HG03378 (cell line): ENCODE measurements around the gene HLA-DOA.
A peak's percentile ranks its signal among the peaks of the same experiment; 100 is the strongest.

Experiments used
- ATAC-seq: cut with Tn5 transposase; IDR thresholded peaks from one replicate; pipeline ENCODE4 v1.9.1; 2021; ENCODE audit warnings: mild to moderate bottlenecking, moderate library complexity; ENCODE audit not compliant: unreplicated experiment

HLA-DOA gene

DNA sequence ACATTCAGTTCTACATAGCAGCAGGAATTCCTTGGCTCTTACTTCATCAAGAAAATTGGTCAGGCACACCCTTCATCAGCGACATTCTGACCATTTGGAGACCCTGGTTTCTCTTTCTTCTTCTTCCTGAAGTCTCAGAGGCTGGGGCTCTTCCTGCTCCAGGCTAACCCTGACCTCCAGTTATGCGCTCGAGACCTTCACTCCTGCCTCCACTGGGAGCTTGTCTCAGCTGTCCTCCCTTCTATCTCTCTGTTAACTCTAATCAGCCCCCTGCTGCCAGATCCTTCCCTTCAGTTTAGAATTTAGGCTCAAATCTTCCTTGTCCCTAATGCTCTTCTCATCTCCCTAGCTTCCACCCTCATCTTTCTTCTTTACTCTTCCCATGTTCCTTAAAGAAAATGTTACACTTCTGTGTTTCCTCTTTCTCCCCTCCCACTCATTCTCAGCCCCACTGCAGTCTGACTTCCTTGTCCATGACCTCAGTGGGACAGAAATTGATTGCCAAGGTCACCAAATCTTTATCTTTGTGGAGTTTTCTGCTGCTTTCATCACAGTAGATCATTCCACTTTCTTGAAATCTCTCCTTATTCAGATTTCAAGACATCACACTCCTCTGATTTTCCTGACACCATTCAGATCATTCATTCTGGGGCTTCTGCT lies 8.4 kb upstream of the HLA-DOA start:
- no peak for ATAC-seq

GRCh38 chr6:33017018-33017417 lies 7.6 kb upstream of the HLA-DOA start:
- ATAC-seq, result no peak

- no peak for ATAC-seq
Observed at GRCh38 chr6:33015798-33016197, 6.4 kb upstream of the HLA-DOA start.

- peak; percentile 38 for ATAC-seq
Observed at GRCh38 chr6:33014841-33015634, 5.6 kb upstream of the HLA-DOA start.

GRCh38 chr6:33013608-33014007 lies 4.2 kb upstream of the HLA-DOA start:
- ATAC-seq, result no peak

DNA sequence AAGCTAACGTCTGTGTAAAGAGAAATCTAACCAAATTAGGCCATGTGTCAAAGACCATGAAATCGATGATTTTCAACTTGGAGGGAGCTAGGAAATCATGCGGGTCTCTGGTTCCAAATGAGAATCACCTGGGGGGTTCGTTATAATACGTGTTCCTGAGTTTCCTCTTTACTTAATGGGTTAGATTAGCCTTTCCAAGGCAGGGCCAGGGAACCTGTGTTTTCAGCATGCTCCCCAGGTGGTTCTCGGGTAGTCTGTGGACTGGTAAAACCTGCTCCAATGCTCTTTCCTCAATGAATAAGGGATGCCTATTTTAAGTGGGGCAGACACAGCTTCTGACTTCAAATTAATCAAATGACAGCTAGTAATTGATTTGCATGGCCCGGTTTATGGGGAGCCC lies 965 bp upstream of the HLA-DOA start:
- no peak for ATAC-seq

DNA sequence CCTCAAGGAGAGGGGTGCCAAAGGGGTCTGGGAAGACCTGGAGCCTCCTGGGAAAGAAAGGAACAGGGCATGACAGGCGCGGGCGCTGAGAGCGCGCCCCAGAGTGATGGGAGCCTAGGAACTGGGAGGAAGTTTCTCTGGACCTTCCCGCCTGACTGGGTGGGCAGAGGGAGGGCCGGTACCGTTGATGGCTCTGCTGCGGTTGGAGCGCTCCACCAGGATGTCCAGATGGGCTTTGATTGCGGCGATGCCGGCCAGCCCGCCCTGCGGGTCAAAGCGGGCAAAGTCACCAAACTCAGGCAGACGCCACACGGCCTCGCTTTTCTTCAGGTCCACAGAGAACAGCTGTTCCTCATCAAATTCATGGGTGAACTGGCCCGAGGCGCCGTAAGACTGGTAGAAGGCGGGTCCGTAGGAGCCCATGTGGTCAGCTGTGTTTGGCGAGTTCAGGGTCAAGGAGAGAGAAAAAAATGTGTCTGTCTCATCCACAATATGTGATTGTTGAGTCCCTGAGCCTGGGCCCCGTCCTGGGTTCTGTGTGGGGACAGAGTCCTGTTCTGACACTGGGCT lies 1.5 kb downstream of the HLA-DOA start:
- ATAC-seq, result no peak

- no peak for ATAC-seq
Observed at GRCh38 chr6:33004940-33005339, 4.5 kb downstream of the HLA-DOA start.

GRCh38 chr6:33001685-33002084 lies 7.7 kb downstream of the HLA-DOA start:
- no peak for ATAC-seq

DNA sequence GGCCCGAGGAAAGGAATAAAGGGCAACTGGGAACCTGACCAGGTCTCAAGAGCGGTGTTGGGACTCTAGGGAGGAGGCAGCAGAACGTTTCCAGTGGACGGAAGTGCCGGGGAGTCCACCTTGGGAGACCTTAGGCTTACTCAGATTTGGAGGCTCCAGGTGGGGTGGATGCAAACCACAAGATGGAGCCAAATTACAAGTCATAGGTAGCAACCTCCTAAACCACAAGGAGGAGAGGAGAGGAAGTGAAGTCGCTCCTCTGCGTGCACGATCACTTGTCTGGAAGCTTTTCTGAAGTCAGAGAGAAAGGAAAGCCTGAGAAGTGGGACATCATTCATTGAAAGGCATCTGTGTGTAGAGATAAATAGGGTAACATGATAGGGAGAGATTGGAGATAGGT lies 9.3 kb downstream of the HLA-DOA start:
- no peak for ATAC-seq

DNA sequence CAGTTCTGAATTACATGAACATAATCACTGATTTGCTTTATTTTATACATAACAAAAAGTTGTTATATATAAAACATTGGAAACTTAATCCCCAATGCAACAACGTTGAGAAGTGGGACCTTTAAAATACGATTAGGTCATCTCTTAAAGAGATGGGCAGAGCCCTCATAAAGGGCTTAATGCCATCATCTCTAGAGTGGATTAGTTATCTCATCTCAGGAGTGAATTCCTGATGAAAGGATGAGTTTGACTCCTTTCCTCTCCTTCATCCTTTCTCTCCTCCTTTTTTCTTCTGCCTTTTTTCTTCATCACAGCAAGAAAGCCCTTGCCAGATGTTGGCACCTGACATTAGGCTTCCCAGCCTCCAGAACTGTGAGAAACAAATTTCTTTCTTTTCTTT lies 13.9 kb downstream of the HLA-DOA start:
- ATAC-seq, result no peak

GRCh38 chr6:32993363-32993973 lies 15.9 kb downstream of the HLA-DOA start:
- no peak for ATAC-seq

GRCh38 chr6:32991972-32992371 lies 17.4 kb downstream of the HLA-DOA start:
- ATAC-seq, result no peak

GRCh38 chr6:32989368-32989767 lies 20.0 kb downstream of the HLA-DOA start:
- ATAC-seq, result no peak

DNA sequence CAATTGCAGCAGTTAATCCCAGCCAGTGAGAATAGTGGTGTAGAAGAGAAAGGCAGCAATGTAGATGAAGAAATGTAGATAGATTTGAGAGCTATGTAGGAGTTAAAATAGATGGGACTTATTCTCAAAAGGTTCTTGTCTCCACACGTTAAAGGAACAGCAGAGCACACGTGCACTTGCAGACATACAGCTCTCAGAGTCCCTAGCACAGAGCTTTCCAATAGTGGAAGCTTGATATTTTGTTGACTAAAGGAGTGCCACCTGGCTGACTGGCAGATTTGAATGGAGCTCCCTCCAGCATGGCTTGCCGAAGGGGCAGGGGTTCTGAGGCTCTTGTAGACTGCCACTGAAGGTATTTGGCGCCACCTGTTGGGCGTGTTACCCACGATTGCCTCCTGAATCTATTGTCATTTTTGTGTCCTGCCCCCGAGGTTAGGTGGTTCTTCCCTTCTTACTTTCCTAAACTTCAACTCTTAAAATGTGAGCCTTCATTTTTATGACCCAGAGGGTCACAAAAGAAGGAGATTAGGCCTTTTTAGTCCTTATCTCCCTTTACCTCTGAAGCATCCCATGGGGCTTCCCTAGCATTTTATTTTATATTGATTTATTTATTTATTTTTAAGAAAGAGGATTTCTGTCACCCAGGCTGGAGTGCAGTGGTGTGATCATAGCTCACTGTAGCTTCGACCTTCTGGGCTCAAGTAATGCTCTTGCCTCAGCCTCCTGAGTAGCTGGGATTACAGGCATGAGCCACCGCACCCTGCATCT lies 24.6 kb downstream of the HLA-DOA start:
- peak; percentile 51 for ATAC-seq

GRCh38 chr6:32983964-32984621 lies 25.3 kb downstream of the HLA-DOA start:
- ATAC-seq, result peak; percentile 9

- no peak for ATAC-seq
Observed at GRCh38 chr6:32983493-32983848, 25.9 kb downstream of the HLA-DOA start.

GRCh38 chr6:32982702-32983492 lies 26.5 kb downstream of the HLA-DOA start:
- no peak for ATAC-seq

DNA sequence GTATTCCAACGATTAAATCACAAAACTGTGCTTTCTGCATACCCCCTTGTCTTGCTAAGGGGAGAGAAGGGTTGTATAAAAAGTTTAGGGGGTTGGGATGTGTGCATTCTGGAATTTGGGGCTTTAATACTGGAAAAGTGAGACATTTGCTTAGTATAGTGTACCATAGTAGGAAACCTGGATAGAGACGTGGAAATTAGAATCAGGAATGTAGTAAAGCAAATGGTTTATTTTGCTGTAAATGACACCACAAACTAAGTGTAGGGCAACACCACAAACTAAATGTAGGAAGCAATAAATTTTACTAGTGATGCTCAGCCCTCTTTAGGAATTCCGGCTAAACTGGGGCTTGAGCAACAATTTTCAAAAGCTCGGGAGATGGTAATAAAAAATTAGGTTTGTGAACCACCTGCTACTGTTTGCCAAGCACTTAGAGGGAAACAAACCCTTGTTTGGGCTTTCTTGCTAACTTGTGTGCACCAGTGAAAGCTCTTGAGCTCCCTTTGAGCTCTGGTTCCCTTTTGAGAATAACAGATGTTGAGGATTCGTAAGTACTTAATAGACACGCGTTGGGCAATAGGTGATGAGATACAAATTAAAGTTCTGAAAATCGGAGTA lies 27.2 kb downstream of the HLA-DOA start:
- ATAC-seq, result no peak
